Breast epithelium (tissue), 4 donors: ENCODE measurements around the gene PPP1R37. TPM values are rescaled to one million over a fixed set of nuclear protein-coding genes. Genes with fewer than 3 reads are reported as not detected.

Experiments
- DNase-seq, 2 donors: peaks; one replicate each; pipeline ENCODE4 v3.0.0-alpha.2; 2019; ENCODE audit warnings: low spot score in 2 of 2
- H3K27ac ChIP-seq, 2 donors: fragments of 200-600 bp; sonication (generic) in 1 of 2; one replicate each; pipeline ENCODE4 v1.5.1; 2016 to 2019; ENCODE audit warnings: mild to moderate bottlenecking in 1 of 2
- H3K27me3 ChIP-seq, 2 donors: fragments of 200-600 bp; sonication (generic) in 1 of 2; one replicate each; pipeline versions ENCODE4 v1.5.1 to v1.6.0; 2017 to 2019; ENCODE audit warnings: control low read depth in 1 of 2, mild to moderate bottlenecking in 1 of 2
- H3K36me3 ChIP-seq: fragments of 200-600 bp; one replicate; pipeline ENCODE4 v1.5.1; 2019
- H3K4me1 ChIP-seq, 2 donors: fragments of 200-600 bp; sonication (generic); one replicate each; pipeline ENCODE4 v1.5.1; 2016 to 2019; ENCODE audit warnings: control low read depth in 1 of 2
- H3K4me3 ChIP-seq, 3 donors: fragments of 200-600 bp; sonication (generic); 1 replicate in 2 of 3; 2 replicates in 1 of 3; pipeline ENCODE4 v1.5.1; 2016 to 2019; ENCODE audit warnings: mild to moderate bottlenecking in 3 of 3, moderate library complexity in 2 of 3
- H3K9me3 ChIP-seq, 2 donors: fragments of 200-600 bp; sonication (generic) in 1 of 2; one replicate each; pipeline ENCODE4 v1.5.1; 2016 to 2019; ENCODE audit warnings: control low read depth in 1 of 2
- POLR2A ChIP-seq: fragments of 450-650 bp; IDR thresholded peaks from one replicate; pipeline ENCODE4 v1.6.1; 2016; ENCODE audit warnings: antibody characterized with exemption, mild to moderate bottlenecking, moderate library complexity
- POLR2AphosphoS5 ChIP-seq, 3 donors: sonication (generic); formaldehyde crosslinking; IDR thresholded peaks; one replicate each; pipeline ENCODE4 v1.6.1; 2017; ENCODE audit warnings: antibody characterized with exemption in 3 of 3
- intact Hi-C: fragments of 100-400 bp; cut with DNase I; formaldehyde crosslinking; loops from one replicate; pipeline ENCODE4 v1.15.1; 2023; ENCODE audit warnings: low total_unique reads
- total RNA-seq, 3 donors: library from RNA; depleted of rRNA; stranded (reverse); fragments of >200 nt; gene quantifications; one replicate each; pipeline ENCODE4 v1.1.0, GENCODE V29; 2016
- TF ChIP-seq, protein P1 (sequence below), 3 donors: fragments of 450-650 bp; IDR thresholded peaks; one replicate each; pipeline ENCODE4 v1.5.1; 2016 to 2017; ENCODE audit warnings: antibody characterized with exemption in 3 of 3, mild to moderate bottlenecking in 3 of 3, moderate library complexity in 3 of 3

PPP1R37 gene
- total RNA-seq, 3 donors from 2014 or later: 18.6 to 50.8 (median 33.8) TPM

DNA sequence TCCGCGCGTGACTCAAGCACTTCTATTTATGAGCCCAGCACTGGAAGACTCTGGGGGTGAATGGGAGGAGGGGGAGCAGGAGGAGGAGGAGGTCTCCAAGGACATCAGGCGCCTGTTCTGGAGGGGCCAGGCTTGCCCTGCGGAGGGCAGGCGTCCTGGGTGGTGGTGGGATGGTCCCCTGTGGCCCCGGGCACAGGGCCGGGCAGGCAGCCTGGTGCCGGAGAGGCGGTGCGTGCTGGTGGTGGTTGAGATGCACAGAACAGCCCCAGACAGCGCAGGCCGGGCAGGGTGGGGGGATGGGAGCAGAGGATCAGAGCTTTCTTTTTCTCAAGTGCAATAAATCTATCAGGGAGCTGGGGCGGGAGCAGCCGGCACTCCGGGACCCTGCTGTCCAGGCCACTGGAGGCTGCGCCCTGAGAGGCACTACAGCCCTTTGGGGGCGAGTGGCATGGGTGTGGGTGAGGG lies 53.8 kb downstream of the PPP1R37 start:
- H3K9me3 ChIP-seq: no peaks in the 10 kb centered on the region
- DNase-seq: no peak
- peaks cover 0 to 2% of the 10 kb centered on the region in 2 donors for H3K27me3 ChIP-seq
- H3K27ac ChIP-seq: no peak overlapping the region
- no peak overlapping the region for H3K4me3 ChIP-seq
- no peaks in the 10 kb centered on the region for H3K36me3 ChIP-seq
- intact Hi-C loops: no loop called here
- no peak for TF ChIP-seq POLR2AphosphoS5 (IDR thresholded peaks at IDR 0.05)
- TF ChIP-seq POLR2A: no peak
- TF ChIP-seq, protein P1, sequence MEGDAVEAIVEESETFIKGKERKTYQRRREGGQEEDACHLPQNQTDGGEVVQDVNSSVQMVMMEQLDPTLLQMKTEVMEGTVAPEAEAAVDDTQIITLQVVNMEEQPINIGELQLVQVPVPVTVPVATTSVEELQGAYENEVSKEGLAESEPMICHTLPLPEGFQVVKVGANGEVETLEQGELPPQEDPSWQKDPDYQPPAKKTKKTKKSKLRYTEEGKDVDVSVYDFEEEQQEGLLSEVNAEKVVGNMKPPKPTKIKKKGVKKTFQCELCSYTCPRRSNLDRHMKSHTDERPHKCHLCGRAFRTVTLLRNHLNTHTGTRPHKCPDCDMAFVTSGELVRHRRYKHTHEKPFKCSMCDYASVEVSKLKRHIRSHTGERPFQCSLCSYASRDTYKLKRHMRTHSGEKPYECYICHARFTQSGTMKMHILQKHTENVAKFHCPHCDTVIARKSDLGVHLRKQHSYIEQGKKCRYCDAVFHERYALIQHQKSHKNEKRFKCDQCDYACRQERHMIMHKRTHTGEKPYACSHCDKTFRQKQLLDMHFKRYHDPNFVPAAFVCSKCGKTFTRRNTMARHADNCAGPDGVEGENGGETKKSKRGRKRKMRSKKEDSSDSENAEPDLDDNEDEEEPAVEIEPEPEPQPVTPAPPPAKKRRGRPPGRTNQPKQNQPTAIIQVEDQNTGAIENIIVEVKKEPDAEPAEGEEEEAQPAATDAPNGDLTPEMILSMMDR (IDR thresholded peaks at IDR 0.05): no peak
- no peaks in the 10 kb centered on the region for H3K4me1 ChIP-seq

DNA sequence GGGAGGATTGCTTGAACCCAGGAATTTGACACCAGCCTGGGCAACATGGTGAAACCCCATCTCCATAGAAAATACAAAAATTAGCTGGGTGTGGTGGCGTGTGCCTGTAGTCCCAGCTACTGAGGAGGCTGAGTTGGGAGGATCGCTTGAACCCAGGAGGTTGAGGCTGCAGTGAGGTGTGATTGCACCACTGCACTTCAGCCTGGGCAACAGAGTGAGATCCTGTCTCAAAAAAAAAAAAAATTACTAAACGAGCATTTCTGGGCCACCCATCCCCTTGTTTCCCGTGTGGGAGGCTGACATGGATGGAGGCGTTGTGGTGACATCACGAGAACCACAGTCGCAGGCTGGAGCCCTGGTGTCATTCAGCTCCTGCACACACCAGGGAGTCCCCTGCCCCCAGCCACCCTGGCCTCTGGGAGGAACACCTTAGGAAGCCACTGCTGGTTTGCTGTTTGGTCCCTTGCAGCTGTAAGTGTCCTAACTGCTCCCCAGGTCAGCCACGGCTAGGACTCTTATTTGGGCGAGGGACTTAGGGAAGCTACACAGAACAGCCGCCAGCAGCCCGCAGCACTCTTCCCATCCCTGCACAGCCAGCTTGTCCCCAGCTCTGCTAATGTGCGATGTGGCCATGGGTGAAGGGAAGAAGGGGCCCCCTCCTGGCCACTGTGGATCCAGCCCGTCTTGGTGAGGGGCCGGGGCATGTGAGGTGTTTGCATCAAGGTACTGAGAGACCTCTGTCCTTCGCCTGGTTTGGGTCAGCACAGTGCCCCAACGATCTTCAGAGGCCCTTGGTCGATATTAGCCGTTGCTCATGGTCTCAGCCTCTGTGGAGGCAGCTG lies 55.1 kb downstream of the PPP1R37 start:
- intact Hi-C loops: no loop called here
- TF ChIP-seq POLR2AphosphoS5 (IDR thresholded peaks at IDR 0.05) (no peak), POLR2A (no peak)
- TF ChIP-seq, protein P1 (IDR thresholded peaks at IDR 0.05): no peak
- H3K36me3 ChIP-seq: no peaks in the 10 kb centered on the region

DNA sequence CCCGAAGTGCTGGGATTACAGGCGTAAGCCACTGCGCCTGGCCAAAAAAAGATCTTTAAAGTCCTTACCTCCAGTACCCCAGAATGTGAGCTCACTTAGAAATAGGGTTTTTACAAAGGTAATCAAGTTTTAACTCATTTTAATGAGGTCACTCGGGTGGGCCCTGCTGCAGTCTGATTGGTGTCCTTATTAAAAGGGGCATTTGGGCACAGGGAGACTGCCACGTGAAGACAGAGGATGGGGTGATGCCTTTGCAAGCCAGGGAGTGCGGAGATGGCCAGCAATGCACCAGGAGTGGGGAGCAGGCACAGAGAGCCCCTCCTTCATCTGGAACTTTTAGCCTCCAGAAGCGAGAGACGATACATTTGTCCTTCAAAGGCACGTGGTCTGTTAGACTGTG lies 56.1 kb downstream of the PPP1R37 start:
- Histone ChIP-seq H3K9me3 (no peaks in the 10 kb centered on the region), H3K36me3 (no peaks in the 10 kb centered on the region), H3K27me3 (peaks cover 2 to 8% of the 10 kb centered on the region in 2 donors), H3K27ac (no peak overlapping the region), H3K4me1 (peaks cover 18 to 19% of the 10 kb centered on the region in 2 donors), H3K4me3 (no peak overlapping the region)
- TF ChIP-seq POLR2AphosphoS5 (IDR thresholded peaks at IDR 0.05) (no peak), POLR2A (no peak)
- TF ChIP-seq, protein P1 (IDR thresholded peaks at IDR 0.05): no peak
- DNase-seq: no peak
- intact Hi-C loops: no loop called here

More for the DNA sequence above, 55.1 kb downstream of the PPP1R37 start:
- Histone ChIP-seq H3K4me3 (no peak overlapping the region), H3K4me1 (peaks cover 8 to 11% of the 10 kb centered on the region in 2 donors), H3K9me3 (no peaks in the 10 kb centered on the region), H3K27me3 (peaks cover 2 to 8% of the 10 kb centered on the region in 2 donors), H3K27ac (no peak overlapping the region)
- no peak for DNase-seq

DNA sequence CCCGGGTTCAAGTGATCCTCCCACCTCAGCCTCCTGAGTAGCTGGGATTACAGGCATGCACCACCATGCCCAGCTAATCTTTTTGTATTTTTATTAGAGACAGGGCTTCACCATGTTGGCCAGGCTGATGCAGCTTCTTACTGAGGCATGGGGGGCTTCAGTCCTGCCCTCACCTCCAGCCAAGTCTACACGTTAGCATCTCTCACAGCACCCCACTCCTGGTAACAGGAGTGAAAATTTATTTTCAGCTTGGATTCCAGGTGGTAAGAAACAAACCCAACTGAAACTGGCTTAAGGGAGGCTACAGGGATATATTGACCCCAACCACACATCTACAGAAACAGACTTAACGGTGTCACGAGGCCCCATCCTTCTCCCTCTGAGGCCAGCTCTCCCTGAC lies 57.2 kb downstream of the PPP1R37 start:
- H3K4me1 ChIP-seq: peaks cover 19% of the 10 kb centered on the region in 2 donors
- TF ChIP-seq POLR2A (no peak), POLR2AphosphoS5 (IDR thresholded peaks at IDR 0.05) (no peak)
- TF ChIP-seq, protein P1 (IDR thresholded peaks at IDR 0.05): no peak
- no peak overlapping the region for H3K4me3 ChIP-seq
- intact Hi-C loops: no loop called here
- no peak overlapping the region for H3K27ac ChIP-seq
- H3K9me3 ChIP-seq: no peaks in the 10 kb centered on the region
- peaks cover 2 to 8% of the 10 kb centered on the region in 2 donors for H3K27me3 ChIP-seq
- DNase-seq: no peak
- H3K36me3 ChIP-seq: no peaks in the 10 kb centered on the region

DNA sequence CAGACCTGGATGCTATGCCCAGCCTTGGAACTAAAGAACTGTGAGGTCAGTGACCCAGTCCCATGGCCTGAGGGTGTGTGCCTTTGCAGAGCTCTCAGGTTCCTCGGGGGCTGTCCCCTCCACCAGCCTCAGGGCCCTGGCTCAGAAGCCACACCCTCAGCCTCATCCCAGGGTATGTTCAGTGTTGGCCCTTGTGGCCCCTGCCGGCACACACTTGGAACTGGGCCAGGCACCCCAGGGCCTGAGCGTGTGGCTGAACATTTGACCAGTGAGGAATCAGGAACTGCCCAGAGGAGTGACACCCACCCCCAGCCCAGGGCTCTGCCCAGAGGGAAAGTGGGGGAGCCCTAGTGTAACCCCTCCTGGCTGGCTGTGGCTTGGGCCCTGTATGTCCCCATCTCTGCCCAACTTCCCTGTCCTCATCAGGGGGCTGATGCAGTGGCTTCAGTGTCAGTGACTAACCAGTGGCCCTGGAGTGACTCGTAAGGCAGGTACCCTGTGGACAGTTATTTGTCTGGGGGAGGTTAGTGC lies 57.8 kb downstream of the PPP1R37 start:
- no peak for TF ChIP-seq POLR2A
- TF ChIP-seq POLR2AphosphoS5 (IDR thresholded peaks at IDR 0.05): no peak
- no peak overlapping the region for H3K4me3 ChIP-seq
- H3K36me3 ChIP-seq: no peaks in the 10 kb centered on the region
- no peaks in the 10 kb centered on the region for H3K9me3 ChIP-seq
- no peak for DNase-seq
- H3K4me1 ChIP-seq: peaks cover 19% of the 10 kb centered on the region in 2 donors
- H3K27me3 ChIP-seq: peaks cover 2 to 8% of the 10 kb centered on the region in 2 donors
- intact Hi-C loops: no loop called here
- H3K27ac ChIP-seq: no peak overlapping the region
